Gastrocnemius medialis (tissue), 4 donors: Measurements from ENCODE around the gene ARID5B.

Experiments
- POLR2A ChIP-seq, 2 donors: fragments of 450-650 bp; IDR thresholded peaks; one replicate each; pipeline ENCODE4 v1.6.1; 2017; ENCODE audit warnings: antibody characterized with exemption in 2 of 2, mild to moderate bottlenecking in 2 of 2, moderate library complexity in 2 of 2
- TF ChIP-seq, protein P1 (sequence below), 5 experiments: fragments of 450-650 bp in 3 of 5; fragments of 200-600 bp in 2 of 5; sonication (generic) in 2 of 5; IDR thresholded peaks in 4 of 5; conservative IDR thresholded peaks in 1 of 5; 1 replicate in 4 of 5; 2 replicates in 1 of 5; pipeline ENCODE4 v1.5.1; 2016 to 2019; ENCODE audit warnings: antibody characterized with exemption in 5 of 5, mild to moderate bottlenecking in 3 of 5, moderate library complexity in 3 of 5

DNA sequence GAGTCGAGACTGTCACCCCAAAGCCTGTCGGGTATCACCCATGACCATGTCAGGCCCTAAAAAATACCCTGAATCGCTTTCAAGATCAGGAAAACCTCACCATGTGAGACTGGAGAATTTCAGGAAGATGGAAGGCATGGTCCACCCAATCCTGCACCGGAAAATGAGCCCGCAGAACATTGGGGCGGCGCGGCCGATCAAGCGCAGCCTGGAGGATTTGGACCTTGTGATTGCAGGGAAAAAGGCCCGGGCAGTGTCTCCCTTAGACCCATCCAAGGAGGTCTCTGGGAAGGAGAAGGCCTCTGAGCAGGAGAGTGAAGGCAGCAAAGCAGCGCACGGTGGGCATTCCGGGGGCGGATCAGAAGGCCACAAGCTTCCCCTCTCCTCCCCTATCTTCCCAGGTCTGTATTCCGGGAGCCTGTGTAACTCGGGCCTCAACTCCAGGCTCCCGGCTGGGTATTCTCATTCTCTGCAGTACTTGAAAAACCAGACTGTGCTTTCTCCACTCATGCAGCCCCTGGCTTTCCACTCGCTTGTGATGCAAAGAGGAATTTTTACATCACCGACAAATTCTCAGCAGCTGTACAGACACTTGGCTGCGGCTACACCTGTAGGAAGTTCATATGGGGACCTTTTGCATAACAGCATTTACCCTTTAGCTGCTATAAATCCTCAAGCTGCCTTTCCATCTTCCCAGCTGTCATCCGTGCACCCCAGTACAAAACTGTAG, 191.0 kb downstream of the ARID5B start:
- TF ChIP-seq POLR2A (IDR thresholded peaks at IDR 0.05): no peak
- TF ChIP-seq, protein P1, sequence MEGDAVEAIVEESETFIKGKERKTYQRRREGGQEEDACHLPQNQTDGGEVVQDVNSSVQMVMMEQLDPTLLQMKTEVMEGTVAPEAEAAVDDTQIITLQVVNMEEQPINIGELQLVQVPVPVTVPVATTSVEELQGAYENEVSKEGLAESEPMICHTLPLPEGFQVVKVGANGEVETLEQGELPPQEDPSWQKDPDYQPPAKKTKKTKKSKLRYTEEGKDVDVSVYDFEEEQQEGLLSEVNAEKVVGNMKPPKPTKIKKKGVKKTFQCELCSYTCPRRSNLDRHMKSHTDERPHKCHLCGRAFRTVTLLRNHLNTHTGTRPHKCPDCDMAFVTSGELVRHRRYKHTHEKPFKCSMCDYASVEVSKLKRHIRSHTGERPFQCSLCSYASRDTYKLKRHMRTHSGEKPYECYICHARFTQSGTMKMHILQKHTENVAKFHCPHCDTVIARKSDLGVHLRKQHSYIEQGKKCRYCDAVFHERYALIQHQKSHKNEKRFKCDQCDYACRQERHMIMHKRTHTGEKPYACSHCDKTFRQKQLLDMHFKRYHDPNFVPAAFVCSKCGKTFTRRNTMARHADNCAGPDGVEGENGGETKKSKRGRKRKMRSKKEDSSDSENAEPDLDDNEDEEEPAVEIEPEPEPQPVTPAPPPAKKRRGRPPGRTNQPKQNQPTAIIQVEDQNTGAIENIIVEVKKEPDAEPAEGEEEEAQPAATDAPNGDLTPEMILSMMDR (IDR thresholded peaks at IDR 0.05 in 4 of 5, conservative IDR thresholded peaks at IDR 0.05 in 1 of 5): no peak
